ENCODE measurements around the gene ZNF624.
"Not testable (repeated sequence)": the region's sequence is repeated elsewhere in the genome, so short reads cannot be mapped to it uniquely, and the experiment has no call there.

Gene ZNF624

DNA sequence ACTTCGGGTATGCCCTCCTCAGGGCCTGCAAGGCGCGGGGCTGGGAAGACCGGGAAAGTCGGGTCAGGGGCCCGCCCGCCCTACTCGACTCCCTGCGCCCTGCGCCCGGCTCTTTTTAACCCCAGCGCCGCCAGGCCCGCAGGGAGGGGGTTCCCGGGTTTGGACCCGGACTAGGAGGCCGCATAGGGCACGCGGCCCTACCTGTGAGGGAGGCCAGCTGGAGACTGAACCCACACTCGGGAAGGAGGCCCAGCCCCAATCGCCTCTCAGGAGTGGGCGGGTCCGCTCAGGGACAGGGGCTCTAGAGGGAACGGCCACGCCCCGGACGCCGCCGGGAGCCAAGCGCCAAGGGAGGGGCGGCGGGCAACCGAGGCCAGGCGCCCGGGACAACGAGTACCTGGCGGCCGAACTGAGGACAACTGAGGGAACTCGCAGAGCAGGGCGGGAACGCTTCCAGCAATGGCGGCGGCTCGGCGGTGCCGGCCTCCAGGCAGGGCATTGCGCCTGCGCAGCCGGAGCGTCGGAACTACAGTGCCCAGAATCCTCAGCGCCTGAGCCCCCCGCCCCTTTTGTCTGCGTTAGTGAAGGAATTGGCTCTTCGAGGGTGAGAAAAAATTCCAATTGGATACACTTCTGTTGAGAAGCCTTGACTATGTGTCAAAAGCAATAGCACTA, at the start of gene ZNF624:
Gene ZNF624, minus strand, starts transcription at position 484 of the 675 bp plus-strand sequence.
- Histone ChIP-seq H3K27me3 (replicated peaks; ENCODE audit: control insufficient read depth, insufficient read depth, low read length) (no peaks in the 10 kb centered on the region), H3K9me3 (ENCODE audit: control insufficient read depth, low read length) (no peaks in the 10 kb centered on the region), H3K4me1 (ENCODE audit: control insufficient read depth, insufficient read depth, low read length) (peaks cover 15% of the 10 kb centered on the region), H3K36me3 (ENCODE audit: control insufficient read depth, insufficient read depth, low read length, severe bottlenecking) (peaks cover 11% of the 10 kb centered on the region), H3K4me3 (ENCODE audit: low read length) (peak within 1 kb of the TSS; percentile 84), H3K9ac (ENCODE audit: low read length) (peak within 1 kb of the TSS; percentile 92)
- DNase-seq (ENCODE audit: low read depth) = peak; percentile 97

- not testable (repeated sequence) for H3K9ac ChIP-seq (ENCODE audit: low read length); H3K9me3 ChIP-seq (ENCODE audit: control insufficient read depth, low read length); H3K4me3 ChIP-seq (ENCODE audit: low read length); DNase-seq (ENCODE audit: low read depth); H3K27me3 ChIP-seq (replicated peaks; ENCODE audit: control insufficient read depth, insufficient read depth, low read length); H3K36me3 ChIP-seq (ENCODE audit: control insufficient read depth, insufficient read depth, low read length, severe bottlenecking); H3K4me1 ChIP-seq (ENCODE audit: control insufficient read depth, insufficient read depth, low read length)
Observed at GRCh38 chr17:16697603-16698002, 44.0 kb upstream of the ZNF624 start.

- not testable (repeated sequence) for H3K36me3 ChIP-seq (ENCODE audit: control insufficient read depth, insufficient read depth, low read length, severe bottlenecking); H3K27me3 ChIP-seq (replicated peaks; ENCODE audit: control insufficient read depth, insufficient read depth, low read length); H3K4me1 ChIP-seq (ENCODE audit: control insufficient read depth, insufficient read depth, low read length); DNase-seq (ENCODE audit: low read depth); H3K9me3 ChIP-seq (ENCODE audit: control insufficient read depth, low read length); H3K4me3 ChIP-seq (ENCODE audit: low read length); H3K9ac ChIP-seq (ENCODE audit: low read length)
Observed at GRCh38 chr17:16690447-16690846, 36.8 kb upstream of the ZNF624 start.

- H3K4me1 ChIP-seq (ENCODE audit: control insufficient read depth, insufficient read depth, low read length); H3K27me3 ChIP-seq (replicated peaks; ENCODE audit: control insufficient read depth, insufficient read depth, low read length); H3K9me3 ChIP-seq (ENCODE audit: control insufficient read depth, low read length); DNase-seq (ENCODE audit: low read depth); H3K36me3 ChIP-seq (ENCODE audit: control insufficient read depth, insufficient read depth, low read length, severe bottlenecking); H3K4me3 ChIP-seq (ENCODE audit: low read length); H3K9ac ChIP-seq (ENCODE audit: low read length): not testable (repeated sequence)
Observed at GRCh38 chr17:16689731-16690281, 36.2 kb upstream of the ZNF624 start, which contains the start of gene CCDC144A. CCDC144A (plus strand) TSS chr17:16690241; CDS start chr17:16690401, 160 bp downstream.

GRCh38 chr17:16687151-16687550, 33.5 kb upstream of the ZNF624 start:
- H3K4me3 ChIP-seq (ENCODE audit: low read length); DNase-seq (ENCODE audit: low read depth); H3K9me3 ChIP-seq (ENCODE audit: control insufficient read depth, low read length); H3K36me3 ChIP-seq (ENCODE audit: control insufficient read depth, insufficient read depth, low read length, severe bottlenecking); H3K9ac ChIP-seq (ENCODE audit: low read length); H3K4me1 ChIP-seq (ENCODE audit: control insufficient read depth, insufficient read depth, low read length); H3K27me3 ChIP-seq (replicated peaks; ENCODE audit: control insufficient read depth, insufficient read depth, low read length): not testable (repeated sequence)

GRCh38 chr17:16686019-16686418, 32.4 kb upstream of the ZNF624 start:
- H3K27me3 ChIP-seq (replicated peaks; ENCODE audit: control insufficient read depth, insufficient read depth, low read length); H3K4me1 ChIP-seq (ENCODE audit: control insufficient read depth, insufficient read depth, low read length); H3K36me3 ChIP-seq (ENCODE audit: control insufficient read depth, insufficient read depth, low read length, severe bottlenecking); H3K9me3 ChIP-seq (ENCODE audit: control insufficient read depth, low read length); DNase-seq (ENCODE audit: low read depth); H3K4me3 ChIP-seq (ENCODE audit: low read length); H3K9ac ChIP-seq (ENCODE audit: low read length): not testable (repeated sequence)

GRCh38 chr17:16683290-16684138, 29.9 kb upstream of the ZNF624 start:
- H3K27me3 ChIP-seq (replicated peaks; ENCODE audit: control insufficient read depth, insufficient read depth, low read length); H3K4me3 ChIP-seq (ENCODE audit: low read length); DNase-seq (ENCODE audit: low read depth); H3K9me3 ChIP-seq (ENCODE audit: control insufficient read depth, low read length); H3K9ac ChIP-seq (ENCODE audit: low read length); H3K36me3 ChIP-seq (ENCODE audit: control insufficient read depth, insufficient read depth, low read length, severe bottlenecking); H3K4me1 ChIP-seq (ENCODE audit: control insufficient read depth, insufficient read depth, low read length): not testable (repeated sequence)

- Histone ChIP-seq H3K9me3 (ENCODE audit: control insufficient read depth, low read length) (no peaks in the 10 kb centered on the region), H3K4me3 (ENCODE audit: low read length) (no peak overlapping the region), H3K9ac (ENCODE audit: low read length) (no peak overlapping the region), H3K36me3 (ENCODE audit: control insufficient read depth, insufficient read depth, low read length, severe bottlenecking) (no peaks in the 10 kb centered on the region), H3K27me3 (replicated peaks; ENCODE audit: control insufficient read depth, insufficient read depth, low read length) (no peaks in the 10 kb centered on the region), H3K4me1 (ENCODE audit: control insufficient read depth, insufficient read depth, low read length) (no peaks in the 10 kb centered on the region)
- DNase-seq (ENCODE audit: low read depth) = peak; percentile 10
Observed at GRCh38 chr17:16676676-16677268, 23.1 kb upstream of the ZNF624 start.

DNA sequence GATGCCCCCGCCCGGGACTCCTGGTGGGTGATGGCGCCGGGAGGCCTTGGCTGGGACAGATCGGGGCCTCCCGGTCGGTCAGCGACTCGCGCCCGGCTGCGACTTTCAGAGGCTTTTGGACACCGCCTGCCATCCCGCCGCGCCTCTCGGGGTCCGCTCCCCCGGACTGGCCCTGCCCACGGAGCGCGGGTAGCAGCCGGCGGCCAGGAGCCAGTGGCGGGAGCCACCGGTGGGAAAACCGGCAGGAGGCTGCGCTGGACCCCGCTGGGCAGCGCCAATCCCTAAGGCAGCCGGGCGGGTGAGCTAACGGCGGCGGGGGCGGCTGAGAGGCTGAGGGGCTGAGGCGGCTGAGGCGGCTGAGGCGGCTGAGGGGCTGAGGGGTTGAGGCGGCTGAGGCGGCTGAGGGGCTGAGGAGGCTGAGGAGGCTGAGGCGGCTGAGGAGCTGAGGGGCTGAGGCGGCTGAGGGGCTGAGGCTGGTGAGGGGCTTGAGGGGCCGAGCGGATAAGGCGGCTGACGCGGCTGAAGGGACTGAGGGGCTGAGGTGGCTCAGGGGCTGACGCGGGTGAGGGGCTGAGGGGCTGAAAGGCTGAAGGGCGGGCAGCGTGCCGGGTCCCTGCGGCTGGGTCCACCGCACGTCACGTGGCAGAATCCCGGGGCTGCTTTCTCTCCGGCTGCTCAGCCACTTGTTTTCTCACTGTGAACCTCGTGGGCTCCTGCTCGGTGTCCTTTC, 13.4 kb upstream of the ZNF624 start:
- H3K4me3 ChIP-seq (ENCODE audit: low read length) = peak overlapping the region; percentile 65
- peak; percentile 35 for DNase-seq (ENCODE audit: low read depth)

DNA sequence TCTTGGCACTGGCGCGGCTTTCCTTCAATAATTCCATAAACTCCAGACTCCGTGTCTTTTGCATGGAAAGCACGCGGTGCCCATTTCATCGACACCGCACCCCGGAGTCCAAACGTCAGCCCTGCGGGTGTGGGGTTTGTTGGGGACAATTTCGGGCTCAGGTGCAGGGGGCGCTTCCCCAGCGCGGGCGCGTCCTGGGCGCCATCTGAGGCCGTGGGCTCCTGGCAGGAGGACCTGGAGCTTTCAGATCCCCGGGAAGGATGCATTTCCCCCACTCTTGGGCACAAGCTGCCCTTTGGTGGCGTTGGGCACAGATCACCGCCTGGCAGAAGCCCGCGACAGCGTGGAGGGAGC, 12.9 kb upstream of the ZNF624 start:
- not testable (repeated sequence) for H3K9me3 ChIP-seq (ENCODE audit: control insufficient read depth, low read length); H3K9ac ChIP-seq (ENCODE audit: low read length); H3K36me3 ChIP-seq (ENCODE audit: control insufficient read depth, insufficient read depth, low read length, severe bottlenecking); H3K27me3 ChIP-seq (replicated peaks; ENCODE audit: control insufficient read depth, insufficient read depth, low read length); H3K4me1 ChIP-seq (ENCODE audit: control insufficient read depth, insufficient read depth, low read length); DNase-seq (ENCODE audit: low read depth)
- peak overlapping the region; percentile 12 for H3K4me3 ChIP-seq (ENCODE audit: low read length)

More for the DNA sequence above, 13.4 kb upstream of the ZNF624 start:
- H3K36me3 ChIP-seq (ENCODE audit: control insufficient read depth, insufficient read depth, low read length, severe bottlenecking); H3K9ac ChIP-seq (ENCODE audit: low read length); H3K4me1 ChIP-seq (ENCODE audit: control insufficient read depth, insufficient read depth, low read length); H3K9me3 ChIP-seq (ENCODE audit: control insufficient read depth, low read length); H3K27me3 ChIP-seq (replicated peaks; ENCODE audit: control insufficient read depth, insufficient read depth, low read length): not testable (repeated sequence)

GRCh38 chr17:16662936-16663335, 9.3 kb upstream of the ZNF624 start:
- Histone ChIP-seq H3K36me3 (ENCODE audit: control insufficient read depth, insufficient read depth, low read length, severe bottlenecking) (no peaks in the 10 kb centered on the region), H3K27me3 (replicated peaks; ENCODE audit: control insufficient read depth, insufficient read depth, low read length) (peaks cover 3% of the 10 kb centered on the region), H3K4me1 (ENCODE audit: control insufficient read depth, insufficient read depth, low read length) (no peaks in the 10 kb centered on the region), H3K9me3 (ENCODE audit: control insufficient read depth, low read length) (no peaks in the 10 kb centered on the region), H3K9ac (ENCODE audit: low read length) (no peak overlapping the region), H3K4me3 (ENCODE audit: low read length) (no peak overlapping the region)
- no peak for DNase-seq (ENCODE audit: low read depth)
